ENCODE results near the gene ACP6.

DNA sequence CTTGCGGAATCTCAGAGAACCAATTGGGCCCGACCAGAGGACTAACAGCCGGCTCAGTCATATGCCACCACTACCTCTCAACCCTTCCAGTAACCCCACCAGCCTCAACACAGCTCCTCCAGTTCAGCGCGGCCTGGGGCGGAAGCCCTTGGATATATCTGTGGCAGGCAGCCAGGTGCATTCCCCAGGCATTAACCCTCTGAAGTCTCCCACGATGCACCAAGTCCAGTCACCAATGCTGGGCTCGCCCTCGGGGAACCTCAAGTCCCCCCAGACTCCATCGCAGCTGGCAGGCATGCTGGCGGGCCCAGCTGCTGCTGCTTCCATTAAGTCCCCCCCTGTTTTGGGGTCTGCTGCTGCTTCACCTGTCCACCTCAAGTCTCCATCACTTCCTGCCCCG, 49.8 kb downstream of the ACP6 start:
- no peak for TF ChIP-seq CTCF (IDR thresholded peaks at IDR 0.05)
- TF ChIP-seq POLR2A (IDR thresholded peaks at IDR 0.05), result no peak
- TF ChIP-seq POLR2AphosphoS5 (IDR thresholded peaks at IDR 0.05; ENCODE audit: insufficient read depth in 1 of 2, low read depth in 1 of 2), result no peak

Measured in vagina (tissue), 2 donors.